Brain pericyte (primary cell): ENCODE measurements around the gene TBC1D24.
"Not testable (repeated sequence)": the region's sequence is repeated elsewhere in the genome, so short reads cannot be mapped to it uniquely, and the experiment has no call there.

Experiments
- DNase-seq: peaks from one replicate; pipeline ENCODE4 v3.0.0-alpha.2; 2012; ENCODE audit warnings: low read depth, low spot score

TBC1D24 gene

DNA sequence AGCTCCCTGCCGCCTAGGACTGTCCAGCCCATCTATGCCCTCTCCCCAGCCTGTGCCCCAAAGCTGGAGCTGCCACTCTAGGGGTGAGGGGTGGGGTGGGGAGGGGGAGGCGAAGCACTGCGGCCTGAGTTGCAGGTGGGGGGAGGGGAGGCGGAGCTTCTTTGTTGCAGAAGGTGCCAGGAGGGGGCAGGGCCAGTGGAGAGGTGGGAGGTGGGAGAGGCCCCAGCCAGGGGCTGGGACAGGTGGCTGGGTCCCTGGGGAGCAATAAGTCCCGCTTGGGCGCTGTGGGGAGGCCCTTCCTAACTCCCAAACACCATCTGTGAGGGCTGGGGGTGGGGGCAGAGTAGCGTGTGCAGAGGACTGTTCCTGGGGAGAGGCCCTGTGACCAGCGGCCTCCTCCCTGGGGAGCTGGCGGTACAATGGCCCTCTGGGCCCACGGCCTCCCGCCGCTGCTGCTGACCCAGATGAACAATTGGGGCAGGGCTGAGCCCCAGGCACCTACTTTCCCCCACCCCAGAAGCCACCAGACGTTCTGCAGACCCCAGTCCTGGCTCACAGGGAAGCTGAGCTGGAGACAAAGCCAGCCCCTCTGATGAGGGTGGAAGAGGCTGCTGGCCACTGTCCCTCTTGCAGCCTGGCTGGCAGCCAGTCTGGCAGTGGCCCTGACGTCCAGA lies 6.1 kb upstream of the TBC1D24 start:
- DNase-seq = no peak

DNA sequence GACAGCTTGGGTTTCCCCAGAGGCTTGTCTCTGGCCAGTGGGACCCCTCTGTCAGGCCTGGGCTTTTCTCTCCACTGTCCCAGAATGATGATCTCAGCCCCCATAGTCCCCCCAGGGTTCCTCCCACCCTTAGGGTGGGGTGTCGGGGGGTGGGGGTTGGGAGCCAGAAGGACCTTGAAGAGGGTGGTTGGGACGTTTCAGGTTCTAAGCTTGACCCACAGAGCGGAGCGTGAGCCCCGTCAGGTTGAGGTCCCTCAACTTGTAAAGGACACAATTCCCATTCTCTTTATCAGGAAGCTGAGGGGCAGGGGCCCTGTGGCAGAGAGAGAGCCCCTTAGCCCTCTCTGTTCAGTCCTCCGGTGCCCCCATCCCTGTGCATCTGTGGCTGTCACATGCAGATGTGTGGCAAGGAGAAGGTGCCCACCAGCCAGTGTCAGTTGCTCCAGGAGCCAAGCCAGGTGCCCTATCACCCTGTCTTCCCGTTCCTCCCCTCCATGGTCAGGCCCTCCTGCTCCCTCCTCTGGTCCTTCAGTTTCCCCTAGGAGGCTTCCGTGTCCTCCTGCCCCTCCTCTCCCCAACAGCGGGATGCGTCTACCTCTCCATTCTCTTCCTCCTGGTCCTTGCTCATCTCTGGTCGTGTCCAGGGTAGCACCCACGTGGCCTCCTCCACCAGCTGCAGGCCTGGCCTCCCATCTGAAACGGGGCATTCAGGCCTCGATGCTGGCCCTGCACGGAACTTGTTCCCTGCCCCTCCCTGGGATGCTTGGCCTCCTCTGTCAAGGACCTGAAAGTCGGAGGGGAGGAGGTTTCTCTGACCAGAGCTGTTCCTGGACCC lies 5.3 kb upstream of the TBC1D24 start:
- no peak for DNase-seq

DNA sequence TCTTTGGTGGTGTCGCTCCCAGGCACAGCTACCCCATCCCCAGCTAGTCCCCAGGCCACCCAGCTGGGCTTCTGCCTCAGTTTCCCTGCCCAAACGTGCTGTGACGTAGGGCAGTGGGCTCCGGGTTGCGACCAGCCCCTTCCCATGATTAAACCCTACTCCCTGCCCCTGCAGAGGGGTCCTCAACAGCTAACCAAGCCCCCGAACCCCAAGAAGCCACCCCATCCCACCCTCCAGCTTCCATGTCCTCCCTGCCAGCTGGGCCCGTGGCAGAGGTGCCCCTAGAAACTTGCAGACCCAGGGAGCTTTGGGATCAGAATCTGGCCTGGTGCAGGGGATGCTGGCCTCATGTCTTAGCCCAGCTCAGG lies 4.7 kb upstream of the TBC1D24 start:
- no peak for DNase-seq

GRCh38 chr16:2470603-2471015 lies 4.3 kb upstream of the TBC1D24 start:
- no peak for DNase-seq

DNA sequence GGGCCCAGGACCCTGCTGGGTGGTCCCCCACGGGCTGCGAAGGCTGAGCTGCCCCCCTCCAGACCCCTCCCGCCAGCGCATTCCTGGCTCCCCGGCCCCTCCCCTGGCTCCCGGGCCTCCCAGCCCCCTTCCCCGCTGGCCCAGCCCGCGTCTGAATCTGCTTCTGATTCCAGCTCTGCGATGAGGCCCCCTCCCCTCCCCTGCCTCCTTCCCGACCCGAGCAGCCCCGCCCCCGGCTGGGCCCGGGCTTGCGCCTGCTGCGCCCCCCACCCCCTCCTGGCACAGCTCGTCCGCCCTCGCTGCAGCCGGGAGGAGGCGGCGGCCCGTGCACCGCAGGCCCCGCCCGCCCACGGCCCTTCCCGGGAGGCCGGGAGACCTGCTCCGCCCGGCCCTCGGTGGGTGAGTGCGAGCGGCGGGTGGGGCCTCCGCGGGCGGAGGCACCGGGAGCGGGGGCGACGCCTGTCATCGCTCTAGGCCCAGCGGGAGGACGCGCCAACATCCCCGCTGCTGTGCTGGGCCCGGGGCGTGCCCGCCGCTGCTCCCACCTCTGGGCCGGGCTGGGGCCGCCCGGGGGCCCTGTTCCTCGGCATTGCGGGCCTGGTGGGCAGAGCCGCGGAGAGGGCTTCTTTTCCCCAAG lies 3.8 kb upstream of the TBC1D24 start, which contains the start of gene NTN3:
TSS of gene NTN3 (plus strand) at position 282 of the 637 bp plus-strand sequence. CDS start 405 bp downstream, outside the sequence.
- no peak for DNase-seq

DNA sequence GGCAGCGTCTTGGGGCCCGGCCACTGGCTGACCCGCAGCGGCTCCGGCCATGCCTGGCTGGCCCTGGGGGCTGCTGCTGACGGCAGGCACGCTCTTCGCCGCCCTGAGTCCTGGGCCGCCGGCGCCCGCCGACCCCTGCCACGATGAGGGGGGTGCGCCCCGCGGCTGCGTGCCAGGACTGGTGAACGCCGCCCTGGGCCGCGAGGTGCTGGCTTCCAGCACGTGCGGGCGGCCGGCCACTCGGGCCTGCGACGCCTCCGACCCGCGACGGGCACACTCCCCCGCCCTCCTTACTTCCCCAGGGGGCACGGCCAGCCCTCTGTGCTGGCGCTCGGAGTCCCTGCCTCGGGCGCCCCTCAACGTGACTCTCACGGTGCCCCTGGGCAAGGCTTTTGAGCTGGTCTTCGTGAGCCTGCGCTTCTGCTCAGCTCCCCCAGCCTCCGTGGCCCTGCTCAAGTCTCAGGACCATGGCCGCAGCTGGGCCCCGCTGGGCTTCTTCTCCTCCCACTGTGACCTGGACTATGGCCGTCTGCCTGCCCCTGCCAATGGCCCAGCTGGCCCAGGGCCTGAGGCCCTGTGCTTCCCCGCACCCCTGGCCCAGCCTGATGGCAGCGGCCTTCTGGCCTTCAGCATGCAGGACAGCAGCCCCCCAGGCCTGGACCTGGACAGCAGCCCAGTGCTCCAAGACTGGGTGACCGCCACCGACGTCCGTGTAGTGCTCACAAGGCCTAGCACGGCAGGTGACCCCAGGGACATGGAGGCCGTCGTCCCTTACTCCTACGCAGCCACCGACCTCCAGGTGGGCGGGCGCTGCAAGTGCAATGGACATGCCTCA lies 3.1 kb upstream of the TBC1D24 start:
- DNase-seq = no peak

DNA sequence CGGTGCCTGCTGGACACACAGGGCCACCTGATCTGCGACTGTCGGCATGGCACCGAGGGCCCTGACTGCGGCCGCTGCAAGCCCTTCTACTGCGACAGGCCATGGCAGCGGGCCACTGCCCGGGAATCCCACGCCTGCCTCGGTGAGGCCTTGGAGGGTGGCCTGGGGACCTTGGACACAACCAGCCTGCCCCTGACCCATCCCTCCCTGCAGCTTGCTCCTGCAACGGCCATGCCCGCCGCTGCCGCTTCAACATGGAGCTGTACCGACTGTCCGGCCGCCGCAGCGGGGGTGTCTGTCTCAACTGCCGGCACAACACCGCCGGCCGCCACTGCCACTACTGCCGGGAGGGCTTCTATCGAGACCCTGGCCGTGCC lies 2.5 kb upstream of the TBC1D24 start:
- DNase-seq = no peak

DNA sequence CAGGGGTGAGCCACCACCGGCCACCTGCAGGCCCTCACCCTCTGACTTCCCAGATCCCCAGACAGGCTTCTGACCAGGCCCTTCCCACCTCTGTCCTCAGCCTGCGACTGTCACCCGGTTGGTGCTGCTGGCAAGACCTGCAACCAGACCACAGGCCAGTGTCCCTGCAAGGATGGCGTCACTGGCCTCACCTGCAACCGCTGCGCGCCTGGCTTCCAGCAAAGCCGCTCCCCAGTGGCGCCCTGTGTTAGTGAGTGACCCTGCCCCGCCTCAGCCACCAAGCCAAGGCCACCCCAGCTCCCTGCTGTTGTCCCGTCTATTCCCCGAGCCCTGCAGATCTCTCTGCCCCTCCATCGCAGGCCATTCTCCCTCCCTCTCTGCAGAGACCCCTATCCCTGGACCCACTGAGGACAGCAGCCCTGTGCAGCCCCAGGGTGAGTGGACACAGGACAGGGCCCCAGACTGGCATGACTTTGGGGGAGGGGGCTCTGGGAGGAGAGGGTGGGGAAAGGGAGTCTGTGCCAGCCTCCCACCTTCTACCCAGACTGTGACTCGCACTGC lies 2.0 kb upstream of the TBC1D24 start:
- DNase-seq = no peak

GRCh38 chr16:2473446-2473926 lies 1.4 kb upstream of the TBC1D24 start:
- DNase-seq = no peak

GRCh38 chr16:2473999-2474876 lies 689 bp upstream of the TBC1D24 start:
- DNase-seq = no peak

- DNase-seq = no peak
These were observed 752 bp downstream of the TBC1D24 start for GRCh38 chr16:2475413-2476344.

DNA sequence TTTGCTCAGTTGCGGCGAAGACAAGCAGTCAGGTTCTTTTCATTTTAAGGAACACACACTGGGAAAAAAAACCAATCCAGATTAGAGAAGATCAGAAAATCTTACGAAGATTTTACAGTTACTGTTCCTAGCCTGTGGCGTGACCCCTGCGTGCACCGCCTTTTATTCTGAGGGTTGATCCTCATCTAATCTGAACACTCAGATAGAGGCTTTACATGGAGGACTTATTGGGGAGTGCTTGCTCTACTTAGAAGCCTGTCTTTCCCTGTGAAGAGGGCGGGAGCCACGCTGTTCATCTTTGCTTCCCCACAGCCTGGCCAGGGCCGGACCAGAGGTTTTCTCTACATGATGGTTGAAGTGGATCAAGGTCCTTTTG lies 1.4 kb downstream of the TBC1D24 start:
- DNase-seq = no peak

DNA sequence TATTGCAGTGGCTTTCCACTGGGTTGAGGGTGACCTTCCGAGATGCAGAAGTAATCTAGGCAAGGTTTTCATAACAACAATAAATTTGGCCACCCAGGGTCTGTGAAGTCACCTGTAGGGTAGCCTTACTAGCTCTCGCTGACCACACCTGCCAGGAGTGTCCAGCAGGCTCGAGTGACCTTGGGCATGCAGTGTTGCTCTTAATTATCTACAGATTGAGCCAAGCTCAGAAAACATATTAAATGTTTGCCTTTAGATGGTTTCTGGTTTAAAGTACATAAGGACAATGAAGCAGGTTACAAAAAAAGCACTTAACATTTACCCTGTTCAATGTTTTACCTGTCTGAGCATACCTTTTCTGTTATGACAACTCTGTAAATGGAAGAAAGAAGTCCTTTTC lies 1.8 kb downstream of the TBC1D24 start:
- DNase-seq = no peak

DNA sequence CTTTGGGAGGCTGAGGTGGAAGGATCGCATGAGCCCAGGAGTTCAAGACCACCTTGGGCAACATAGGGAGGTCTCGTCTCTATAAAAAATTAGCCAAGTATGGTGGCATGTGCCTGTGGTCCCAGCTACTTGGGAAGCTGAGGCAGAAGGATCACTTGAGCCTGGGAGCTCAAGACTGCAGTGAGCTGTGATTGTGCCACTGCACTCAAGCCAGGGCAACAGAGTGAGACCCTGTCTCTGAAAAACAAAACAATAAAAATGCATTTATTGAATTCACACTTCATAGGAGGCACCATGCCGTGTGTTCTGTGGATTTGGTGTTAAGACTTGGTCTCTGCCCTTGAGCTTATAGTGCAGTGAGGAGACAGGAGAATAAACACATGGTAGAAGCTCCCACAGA lies 2.4 kb downstream of the TBC1D24 start:
- DNase-seq = no peak

DNA sequence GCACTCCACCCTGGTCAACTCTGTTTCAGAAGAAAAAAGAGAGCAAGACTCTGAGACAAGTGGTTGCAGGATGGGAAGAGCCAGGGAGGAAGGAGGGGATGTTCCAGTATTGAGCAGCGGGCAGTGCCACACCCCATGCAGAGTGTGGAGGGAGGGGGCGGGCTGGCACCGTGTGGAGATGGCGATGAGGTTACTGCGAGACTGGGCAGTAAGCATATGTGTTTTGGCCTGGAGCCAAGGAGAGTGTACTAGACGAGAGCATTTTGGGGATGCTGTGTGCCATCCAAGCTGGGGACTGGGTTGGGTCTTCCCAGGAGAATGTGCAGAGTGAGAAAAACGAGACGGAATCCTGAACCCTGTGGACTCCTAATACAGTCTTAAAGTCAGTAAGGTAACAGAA lies 3.4 kb downstream of the TBC1D24 start:
- DNase-seq = no peak

- DNase-seq = not testable (repeated sequence)
These were observed 5.1 kb downstream of the TBC1D24 start for GRCh38 chr16:2479996-2480395.

DNA sequence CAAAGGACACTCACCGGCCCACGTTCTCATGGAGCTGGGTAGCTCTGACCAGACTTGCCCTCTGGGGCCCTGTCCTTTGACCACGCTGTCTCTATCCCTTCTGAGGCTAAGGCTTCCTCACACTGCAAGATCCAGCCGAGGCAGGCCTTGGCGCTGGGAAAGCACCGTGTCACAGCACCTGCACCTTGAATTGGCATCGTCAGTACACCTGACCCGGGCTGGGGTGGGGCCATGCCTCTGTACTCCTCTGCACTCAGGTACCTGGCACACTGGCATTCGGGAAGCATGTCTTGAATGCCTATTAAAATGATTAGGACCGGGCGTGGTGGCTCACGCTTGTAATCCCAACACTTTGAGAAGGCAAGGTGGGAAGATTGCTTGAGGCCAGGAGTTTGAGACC lies 6.0 kb downstream of the TBC1D24 start:
- DNase-seq = no peak

DNA sequence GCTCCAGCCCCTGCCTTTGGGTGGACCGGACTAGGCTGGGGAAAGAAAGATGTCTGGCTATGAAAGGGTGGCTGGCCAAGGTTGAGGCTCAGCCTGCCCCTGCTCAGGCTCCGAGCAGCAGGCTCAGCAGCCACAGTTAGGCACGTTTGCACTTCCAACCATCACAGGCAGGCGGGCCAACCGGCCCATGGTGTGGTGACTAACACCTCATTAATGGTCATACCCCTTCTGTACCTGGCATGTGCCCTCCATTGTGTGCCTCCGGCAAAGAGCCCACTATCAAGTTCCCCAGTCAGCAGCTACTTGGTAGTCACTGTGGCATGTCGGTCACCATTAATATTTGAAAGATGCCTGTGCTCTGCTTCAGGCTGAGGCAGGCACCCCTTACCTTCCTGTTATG lies 6.7 kb downstream of the TBC1D24 start:
- DNase-seq = no peak

GRCh38 chr16:2482249-2482648 lies 7.3 kb downstream of the TBC1D24 start:
- DNase-seq = no peak
